B cell (primary cell): ENCODE measurements around the gene SNTB2. TPM values are rescaled to one million over a fixed set of nuclear protein-coding genes. Genes with fewer than 3 reads are reported as not detected.
A peak's percentile ranks its signal among the peaks of the same experiment; 100 is the strongest.

ENCODE experiments used
- ATAC-seq: fragments of 200-7000 bp; cut with Tn5 transposase; one replicate; pipeline ENCODE4 v1.10.0; 2021; ENCODE audit warnings: low read depth, mild to moderate bottlenecking, moderate number of reproducible peaks, moderate library complexity
- CTCF ChIA-PET: fragments of 350-600 bp; sonication (Branson Sonifier 250); formaldehyde crosslinking; loops from one replicate; lab custom pipeline; 2021; ENCODE audit warnings: antibody characterized with exemption, inconsistent platforms; lab: Charles Lee
- POLR2A ChIA-PET: fragments of 350-600 bp; sonication (Branson Sonifier 250); formaldehyde crosslinking; loops from one replicate; lab custom pipeline; 2021; ENCODE audit warnings: antibody characterized with exemption; lab: Charles Lee
- DNase-seq: peaks from one replicate; pipeline ENCODE4 v3.0.0; 2013
- H2AFZ ChIP-seq: 2 replicates; pipeline ENCODE4 v1.6.1; 2012; ENCODE audit warnings: mild to moderate bottlenecking, low read depth, low read length; ENCODE audit not compliant: insufficient read depth, poor library complexity, severe bottlenecking
- H3K27ac ChIP-seq, 2 donors: 1 replicate in 1 of 2; 2 replicates in 1 of 2; pipeline ENCODE4 v1.5.1; 2012 to 2013; ENCODE audit warnings: low read length in 2 of 2, mild to moderate bottlenecking in 2 of 2, moderate library complexity in 1 of 2
- H3K27me3 ChIP-seq, 4 experiments: fragments of 200-600 bp in 1 of 4; sonication (generic) in 1 of 4; replicated peaks in 1 of 4; 1 replicate in 2 of 4; 2 replicates in 2 of 4; pipeline versions ENCODE4 v1.6.1 to v1.7.0; 2013 to 2016; ENCODE audit warnings: low read length in 3 of 4, mild to moderate bottlenecking in 2 of 4, mixed read lengths in 1 of 4, moderate library complexity in 1 of 4; ENCODE audit not compliant: insufficient read depth in 4 of 4, control insufficient read depth in 3 of 4; ENCODE audit errors: control extremely low read depth in 1 of 4
- H3K36me3 ChIP-seq, 2 experiments: replicated peaks in 1 of 2; 1 replicate in 1 of 2; 2 replicates in 1 of 2; pipeline versions ENCODE4 v1.6.1 to v1.7.1; 2013; ENCODE audit warnings: low read length in 1 of 2; ENCODE audit not compliant: insufficient read depth in 2 of 2, control insufficient read depth in 1 of 2; ENCODE audit errors: control extremely low read depth in 1 of 2, extremely low read depth in 1 of 2
- H3K4me1 ChIP-seq, 2 donors: fragments of 200-600 bp in 1 of 2; sonication (generic) in 1 of 2; 1 replicate in 1 of 2; 2 replicates in 1 of 2; pipeline versions ENCODE4 v1.5.1 to v1.6.1; 2013 to 2017; ENCODE audit warnings: low read length in 2 of 2; ENCODE audit not compliant: control insufficient read depth in 2 of 2, insufficient read depth in 2 of 2
- H3K4me2 ChIP-seq: replicated peaks from 2 replicates; pipeline ENCODE3; 2012; ENCODE audit warnings: mild to moderate bottlenecking, low read depth, low read length; ENCODE audit not compliant: poor library complexity, severe bottlenecking
- H3K4me3 ChIP-seq, 5 experiments: fragments of 200-600 bp in 1 of 5; sonication (generic) in 1 of 5; 1 replicate in 3 of 5; 2 replicates in 2 of 5; pipeline versions ENCODE4 v1.5.1 to v1.7.0; 2011 to 2016; ENCODE audit warnings: low read length in 4 of 5, mild to moderate bottlenecking in 4 of 5, low read depth in 2 of 5, control low read depth in 1 of 5, moderate library complexity in 1 of 5; ENCODE audit not compliant: insufficient read depth in 1 of 5; ENCODE audit errors: control extremely low read depth in 1 of 5, extremely low read depth in 1 of 5
- H3K79me2 ChIP-seq: fragments of 200-600 bp; sonication (generic); one replicate; pipeline ENCODE4 v1.6.0; 2016; ENCODE audit warnings: low read length; ENCODE audit not compliant: control insufficient read depth, insufficient read depth
- H3K9ac ChIP-seq: fragments of 200-600 bp; sonication (generic); 2 replicates; pipeline ENCODE4 v1.6.1; 2017; ENCODE audit warnings: mild to moderate bottlenecking, low read length, moderate library complexity
- H3K9me3 ChIP-seq, 3 donors: one replicate each; pipeline versions ENCODE4 v1.6.1 to v1.7.1; 2013; ENCODE audit warnings: low read length in 2 of 3; ENCODE audit not compliant: control insufficient read depth in 2 of 3, insufficient read depth in 1 of 3; ENCODE audit errors: control extremely low read depth in 1 of 3
- H4K20me1 ChIP-seq: 2 replicates; pipeline ENCODE4 v1.6.0; 2012; ENCODE audit warnings: mild to moderate bottlenecking, low read length; ENCODE audit not compliant: insufficient read depth, control insufficient read depth, poor library complexity, severe bottlenecking
- H3K27ac Mint-ChIP-seq: one replicate; pipeline ENCODE4 v1.8.0; 2021; ENCODE audit warnings: mixed read lengths
- H3K27me3 Mint-ChIP-seq: one replicate; pipeline ENCODE4 v1.8.0; 2021; ENCODE audit warnings: mixed read lengths
- H3K4me1 Mint-ChIP-seq: one replicate; pipeline ENCODE4 v1.8.0; 2021; ENCODE audit warnings: mixed read lengths
- H3K4me3 Mint-ChIP-seq: one replicate; pipeline ENCODE4 v1.8.0; 2021; ENCODE audit warnings: mixed read lengths
- H3K9me3 Mint-ChIP-seq: one replicate; pipeline ENCODE4 v1.8.0; 2022; ENCODE audit warnings: mixed read lengths; ENCODE audit not compliant: insufficient read depth
- EZH2 ChIP-seq: IDR thresholded peaks from 2 replicates; pipeline ENCODE4 v1.6.1; 2012; ENCODE audit warnings: borderline replicate concordance, low read depth, mild to moderate bottlenecking, moderate library complexity, low read length; ENCODE audit not compliant: insufficient read depth, poor library complexity, severe bottlenecking
- WGBS: methylation state at CpG from one replicate; pipeline ENCODE4 v1.1.5; 2013; ENCODE audit warnings: missing lambda C conversion rate; ENCODE audit not compliant: insufficient coverage; 5-methylcytosine and 5-hydroxymethylcytosine counted together
- intact Hi-C: fragments of 100-400 bp; cut with micrococcal nuclease; formaldehyde crosslinking; loops from one replicate; pipeline ENCODE4 v1.10.0; 2022
- polyA plus RNA-seq: library from polyadenylated mRNA; depleted of rRNA; stranded (reverse); fragments of >200 nt; gene quantifications from 2 replicates; pipeline ENCODE4 v1.2.3, GENCODE V29; 2012
- total RNA-seq, 2 donors: library from RNA; stranded (reverse); fragments of 120-200 nt in 1 of 2; gene quantifications; 1 replicate in 1 of 2; 2 replicates in 1 of 2; pipeline versions ENCODE4 v1.2.3 to v1.2.4, GENCODE V29; 2013 to 2022
- TF ChIP-seq, protein P1 (sequence below): fragments of 200-600 bp; IDR thresholded peaks from one replicate; pipeline ENCODE4 v1.8.0; 2022; ENCODE audit warnings: antibody characterized with exemption, mild to moderate bottlenecking

The SNTB2 gene
- total and polyA plus RNA-seq, 2 donors (not counting 1 experiment from before 2014, with no cell fraction given): 3.8 to 16.2 TPM

GRCh38 chr16:69320740-69321073 is 133.7 kb downstream of the SNTB2 start:
- H3K27ac Mint-ChIP-seq: no peak overlapping the region
- Histone ChIP-seq H3K27ac (no peak overlapping the region), H3K9me3 (no peaks in the 10 kb centered on the region), H2AFZ (no peak overlapping the region), H4K20me1 (peaks cover 90% of the 10 kb centered on the region), H3K9ac (no peak overlapping the region), H3K27me3 (no peaks in the 10 kb centered on the region), H3K36me3 (peaks cover 1 to 80% of the 10 kb centered on the region in 2 experiments), H3K4me3 (no peak overlapping the region), H3K4me2 (no peak overlapping the region), H3K79me2 (peaks cover 79% of the 10 kb centered on the region), H3K4me1 (no peaks in the 10 kb centered on the region)
- intact Hi-C loops: no loop called here
- H3K9me3 Mint-ChIP-seq: no peaks in the 10 kb centered on the region
- ChIA-PET CTCF (no interaction called here), POLR2A (no interaction called here)
- DNase-seq (no peak), ATAC-seq (no peak)
- peaks cover 7% of the 10 kb centered on the region for H3K4me1 Mint-ChIP-seq
- H3K27me3 Mint-ChIP-seq: no peaks in the 10 kb centered on the region
- TF ChIP-seq, protein P1, sequence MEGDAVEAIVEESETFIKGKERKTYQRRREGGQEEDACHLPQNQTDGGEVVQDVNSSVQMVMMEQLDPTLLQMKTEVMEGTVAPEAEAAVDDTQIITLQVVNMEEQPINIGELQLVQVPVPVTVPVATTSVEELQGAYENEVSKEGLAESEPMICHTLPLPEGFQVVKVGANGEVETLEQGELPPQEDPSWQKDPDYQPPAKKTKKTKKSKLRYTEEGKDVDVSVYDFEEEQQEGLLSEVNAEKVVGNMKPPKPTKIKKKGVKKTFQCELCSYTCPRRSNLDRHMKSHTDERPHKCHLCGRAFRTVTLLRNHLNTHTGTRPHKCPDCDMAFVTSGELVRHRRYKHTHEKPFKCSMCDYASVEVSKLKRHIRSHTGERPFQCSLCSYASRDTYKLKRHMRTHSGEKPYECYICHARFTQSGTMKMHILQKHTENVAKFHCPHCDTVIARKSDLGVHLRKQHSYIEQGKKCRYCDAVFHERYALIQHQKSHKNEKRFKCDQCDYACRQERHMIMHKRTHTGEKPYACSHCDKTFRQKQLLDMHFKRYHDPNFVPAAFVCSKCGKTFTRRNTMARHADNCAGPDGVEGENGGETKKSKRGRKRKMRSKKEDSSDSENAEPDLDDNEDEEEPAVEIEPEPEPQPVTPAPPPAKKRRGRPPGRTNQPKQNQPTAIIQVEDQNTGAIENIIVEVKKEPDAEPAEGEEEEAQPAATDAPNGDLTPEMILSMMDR: no peak
- no peak for TF ChIP-seq EZH2
- whole genome bisulfite sequencing: 93% methylated on average over 13 of the region's 13 CpGs
- H3K4me3 Mint-ChIP-seq: no peak overlapping the region

DNA sequence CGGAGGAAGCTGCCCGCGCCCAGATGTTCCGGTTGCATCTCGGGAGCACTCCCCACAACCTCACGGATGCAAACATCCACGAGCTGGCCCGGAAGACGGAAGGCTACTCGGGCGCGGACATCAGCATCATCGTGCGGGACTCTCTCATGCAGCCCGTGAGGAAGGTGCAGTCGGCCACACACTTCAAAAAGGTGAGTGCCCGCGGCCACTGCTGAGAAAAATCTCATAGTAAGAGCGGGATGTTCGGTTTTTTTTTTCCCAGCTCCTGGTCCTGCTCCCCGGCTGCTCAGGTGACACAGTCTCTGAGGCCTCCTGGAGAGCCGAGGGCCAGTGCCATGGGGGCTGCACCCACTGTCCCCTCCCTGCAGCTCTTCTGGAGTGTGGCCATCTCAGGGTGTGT is 134.1 kb downstream of the SNTB2 start:
- Histone ChIP-seq H3K79me2 (peaks cover 79% of the 10 kb centered on the region), H3K9ac (no peak overlapping the region), H2AFZ (no peak overlapping the region), H4K20me1 (peaks cover 90% of the 10 kb centered on the region), H3K4me1 (no peaks in the 10 kb centered on the region), H3K4me2 (no peak overlapping the region), H3K4me3 (no peak overlapping the region), H3K27ac (no peak overlapping the region), H3K9me3 (no peaks in the 10 kb centered on the region), H3K27me3 (no peaks in the 10 kb centered on the region), H3K36me3 (peaks cover 0 to 79% of the 10 kb centered on the region in 2 experiments)
- ChIA-PET POLR2A (no interaction called here), CTCF (no interaction called here)
- ATAC-seq (no peak), DNase-seq (no peak)
- H3K27me3 Mint-ChIP-seq: no peaks in the 10 kb centered on the region
- no peak overlapping the region for H3K4me3 Mint-ChIP-seq
- no peak for TF ChIP-seq EZH2
- TF ChIP-seq, protein P1: no peak
- no peaks in the 10 kb centered on the region for H3K9me3 Mint-ChIP-seq
- peaks cover 10% of the 10 kb centered on the region for H3K4me1 Mint-ChIP-seq
- intact Hi-C loops: no loop called here
- peak overlapping the region; percentile 6 for H3K27ac Mint-ChIP-seq
- 96% methylated on average over 22 of the region's 22 CpGs for WGBS
